Stimulated activated CD4-positive, alpha-beta T cell treated with anti-CD3 and anti-CD28 coated beads, Interleukin-4, amount 100 ng/mL, for 48 hours (primary cell): ENCODE data around the gene SCG5.

Experiments used
- DNase-seq, 2 donors: peaks; one replicate each; pipeline ENCODE4 v3.0.0-alpha.2; 2020; ENCODE audit warnings: low read depth in 2 of 2

Gene SCG5

GRCh38 chr15:32723171-32723948, 81.8 kb downstream of the SCG5 start:
- DNase-seq = no peak

GRCh38 chr15:32729700-32730395, 88.3 kb downstream of the SCG5 start:
- no peak for DNase-seq

DNA sequence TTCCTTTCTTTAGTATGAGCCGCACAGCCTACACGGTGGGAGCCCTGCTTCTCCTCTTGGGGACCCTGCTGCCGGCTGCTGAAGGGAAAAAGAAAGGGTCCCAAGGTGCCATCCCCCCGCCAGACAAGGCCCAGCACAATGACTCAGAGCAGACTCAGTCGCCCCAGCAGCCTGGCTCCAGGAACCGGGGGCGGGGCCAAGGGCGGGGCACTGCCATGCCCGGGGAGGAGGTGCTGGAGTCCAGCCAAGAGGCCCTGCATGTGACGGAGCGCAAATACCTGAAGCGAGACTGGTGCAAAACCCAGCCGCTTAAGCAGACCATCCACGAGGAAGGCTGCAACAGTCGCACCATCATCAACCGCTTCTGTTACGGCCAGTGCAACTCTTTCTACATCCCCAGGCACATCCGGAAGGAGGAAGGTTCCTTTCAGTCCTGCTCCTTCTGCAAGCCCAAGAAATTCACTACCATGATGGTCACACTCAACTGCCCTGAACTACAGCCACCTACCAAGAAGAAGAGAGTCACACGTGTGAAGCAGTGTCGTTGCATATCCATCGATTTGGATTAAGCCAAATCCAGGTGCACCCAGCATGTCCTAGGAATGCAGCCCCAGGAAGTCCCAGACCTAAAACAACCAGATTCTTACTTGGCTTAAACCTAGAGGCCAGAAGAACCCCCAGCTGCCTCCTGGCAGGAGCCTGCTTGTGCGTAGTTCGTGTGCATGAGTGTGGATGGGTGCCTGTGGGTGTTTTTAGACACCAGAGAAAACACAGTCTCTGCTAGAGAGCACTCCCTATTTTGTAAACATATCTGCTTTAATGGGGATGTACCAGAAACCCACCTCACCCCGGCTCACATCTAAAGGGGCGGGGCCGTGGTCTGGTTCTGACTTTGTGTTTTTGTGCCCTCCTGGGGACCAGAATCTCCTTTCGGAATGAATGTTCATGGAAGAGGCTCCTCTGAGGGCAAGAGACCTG, 89.5 kb downstream of the SCG5 start:
- no peak for DNase-seq

DNA sequence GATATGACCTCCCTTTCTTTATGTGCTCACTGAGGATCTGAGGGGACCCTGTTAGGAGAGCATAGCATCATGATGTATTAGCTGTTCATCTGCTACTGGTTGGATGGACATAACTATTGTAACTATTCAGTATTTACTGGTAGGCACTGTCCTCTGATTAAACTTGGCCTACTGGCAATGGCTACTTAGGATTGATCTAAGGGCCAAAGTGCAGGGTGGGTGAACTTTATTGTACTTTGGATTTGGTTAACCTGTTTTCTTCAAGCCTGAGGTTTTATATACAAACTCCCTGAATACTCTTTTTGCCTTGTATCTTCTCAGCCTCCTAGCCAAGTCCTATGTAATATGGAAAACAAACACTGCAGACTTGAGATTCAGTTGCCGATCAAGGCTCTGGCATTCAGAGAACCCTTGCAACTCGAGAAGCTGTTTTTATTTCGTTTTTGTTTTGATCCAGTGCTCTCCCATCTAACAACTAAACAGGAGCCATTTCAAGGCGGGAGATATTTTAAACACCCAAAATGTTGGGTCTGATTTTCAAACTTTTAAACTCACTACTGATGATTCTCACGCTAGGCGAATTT, 91.2 kb downstream of the SCG5 start:
- DNase-seq = no peak

DNA sequence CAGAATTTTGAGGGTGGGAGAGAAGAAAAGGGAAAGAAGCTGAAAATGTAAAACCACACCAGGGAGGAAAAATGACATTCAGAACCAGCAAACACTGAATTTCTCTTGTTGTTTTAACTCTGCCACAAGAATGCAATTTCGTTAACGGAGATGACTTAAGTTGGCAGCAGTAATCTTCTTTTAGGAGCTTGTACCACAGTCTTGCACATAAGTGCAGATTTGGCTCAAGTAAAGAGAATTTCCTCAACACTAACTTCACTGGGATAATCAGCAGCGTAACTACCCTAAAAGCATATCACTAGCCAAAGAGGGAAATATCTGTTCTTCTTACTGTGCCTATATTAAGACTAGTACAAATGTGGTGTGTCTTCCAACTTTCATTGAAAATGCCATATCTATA, 91.8 kb downstream of the SCG5 start:
- no peak for DNase-seq

DNA sequence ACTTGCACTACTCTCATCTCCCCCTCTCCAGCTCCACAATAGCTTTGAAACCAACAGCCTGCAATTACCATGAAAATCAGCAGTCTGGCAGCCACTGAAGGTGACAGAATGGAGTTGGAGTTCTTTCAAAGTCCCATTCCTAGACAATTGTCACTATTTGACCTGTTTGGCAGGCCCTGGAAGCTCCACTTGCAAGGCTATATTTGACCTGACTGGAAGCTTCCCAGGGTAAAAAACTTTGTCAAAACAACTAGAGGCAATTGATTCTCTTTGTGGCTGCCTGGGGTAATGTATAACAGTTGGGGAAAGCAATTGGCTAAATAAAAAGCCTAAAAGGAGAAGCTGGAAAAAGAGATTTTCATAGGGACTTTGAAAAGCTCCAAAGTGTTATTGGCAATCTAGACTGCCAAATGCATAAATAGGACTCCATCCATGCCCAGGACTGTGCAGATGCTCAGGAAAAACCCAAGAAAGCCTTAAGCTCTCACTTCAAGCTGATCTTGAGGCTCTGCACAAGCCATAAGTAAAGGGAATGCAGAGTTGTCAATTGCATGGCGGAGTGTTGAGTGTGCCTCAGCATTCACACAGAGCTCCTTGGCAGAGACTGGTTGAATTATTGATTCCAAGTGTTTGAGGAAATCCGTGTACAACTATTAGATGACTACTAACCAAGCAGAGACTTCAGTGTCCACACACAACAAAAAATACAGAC, 94.6 kb downstream of the SCG5 start:
- DNase-seq = no peak

- no peak for DNase-seq
These were observed 95.2 kb downstream of the SCG5 start for GRCh38 chr15:32736701-32737061.

- DNase-seq = no peak
These were observed 95.8 kb downstream of the SCG5 start for GRCh38 chr15:32737304-32737703.

DNA sequence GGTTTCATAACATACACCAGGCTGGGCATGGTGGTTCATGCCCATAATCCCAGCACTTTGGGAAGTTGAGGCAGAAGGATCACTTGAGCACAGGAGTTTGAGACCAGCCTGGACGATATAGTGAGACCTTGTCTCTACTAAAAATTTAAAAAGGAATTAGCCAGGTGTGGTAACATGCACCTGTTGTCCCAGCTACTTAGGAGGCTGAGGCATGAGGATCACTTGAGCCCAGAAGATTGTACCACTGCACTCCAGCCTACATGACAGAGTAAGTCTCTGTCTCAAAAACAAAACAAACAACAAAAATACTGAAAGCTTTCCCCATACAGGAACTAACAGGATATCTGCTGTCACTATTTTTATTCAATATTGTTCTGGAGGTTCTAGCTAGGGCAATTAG, 97.2 kb downstream of the SCG5 start:
- no peak for DNase-seq

GRCh38 chr15:32739522-32740063, 98.1 kb downstream of the SCG5 start:
- DNase-seq = no peak

DNA sequence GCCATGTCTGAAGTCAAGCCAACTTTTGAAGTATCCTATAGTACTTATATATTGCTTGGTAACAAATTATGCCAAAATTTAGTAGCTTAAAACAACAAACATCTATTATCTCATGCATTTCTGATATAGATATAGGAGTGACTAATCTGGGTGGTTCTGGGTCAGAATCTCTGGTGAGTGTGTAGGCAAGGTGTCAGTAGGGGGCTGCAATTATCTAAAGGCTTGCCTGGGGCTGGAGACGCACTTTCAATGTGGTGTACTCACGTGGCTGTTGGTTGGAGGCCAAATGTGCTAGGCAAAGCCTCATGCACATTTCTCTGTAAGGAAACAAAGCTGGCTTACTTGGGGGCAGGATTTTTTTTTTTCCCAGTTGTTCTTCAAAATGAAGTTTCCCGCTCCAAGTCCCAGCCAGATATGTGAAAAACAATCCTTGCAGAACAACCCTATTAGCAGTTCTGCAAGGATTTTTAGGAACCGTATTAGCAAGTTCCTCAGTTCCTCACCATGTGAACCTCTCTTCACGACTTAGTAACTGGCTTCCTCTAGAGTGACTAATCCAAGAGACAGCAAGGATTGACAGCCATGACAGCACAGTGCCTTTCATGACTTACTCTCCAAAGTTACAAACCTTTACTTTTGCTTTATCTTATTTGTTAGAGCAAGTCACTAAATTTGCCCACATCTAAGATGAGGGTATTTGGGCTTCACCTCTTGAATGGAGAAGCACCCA, 102.1 kb downstream of the SCG5 start:
- DNase-seq = no peak

GRCh38 chr15:32746116-32746857, 104.8 kb downstream of the SCG5 start:
- DNase-seq = no peak
